Activated CD4-positive, alpha-beta memory T cell treated with anti-CD3 and anti-CD28 coated beads for 36 hours (primary cell): ENCODE measurements around the gene GGTLC2. TPM values are rescaled to one million over a fixed set of nuclear protein-coding genes. Genes with fewer than 3 reads are reported as not detected.
A peak's percentile ranks its signal among the peaks of the same experiment; 100 is the strongest.

Experiments used
- CTCF ChIA-PET: fragments of 350-600 bp; sonication (Branson Sonifier 250); formaldehyde crosslinking; loops from one replicate; lab custom pipeline; 2021; ENCODE audit warnings: antibody characterized with exemption, inconsistent platforms; lab: Charles Lee
- POLR2A ChIA-PET: fragments of 350-600 bp; sonication (Branson Sonifier 250); formaldehyde crosslinking; loops from one replicate; lab custom pipeline; 2021; ENCODE audit warnings: antibody characterized with exemption; lab: Charles Lee
- DNase-seq: peaks from one replicate; pipeline ENCODE4 v3.0.0-alpha.2; 2020
- H3K27ac Mint-ChIP-seq: one replicate; pipeline ENCODE4 v1.8.0; 2021; ENCODE audit warnings: mixed read lengths
- H3K27me3 Mint-ChIP-seq: one replicate; pipeline ENCODE4 v1.8.0; 2021; ENCODE audit warnings: mixed read lengths
- H3K36me3 Mint-ChIP-seq: one replicate; pipeline ENCODE4 v1.8.0; 2021; ENCODE audit warnings: mixed read lengths
- H3K4me1 Mint-ChIP-seq: one replicate; pipeline ENCODE4 v1.8.0; 2021; ENCODE audit warnings: low read depth, mixed read lengths
- H3K4me3 Mint-ChIP-seq: one replicate; pipeline ENCODE4 v1.8.0; 2021; ENCODE audit warnings: mild to moderate bottlenecking, mixed read lengths
- H3K9me3 Mint-ChIP-seq: one replicate; pipeline ENCODE4 v1.8.0; 2021; ENCODE audit warnings: mixed read lengths
- intact Hi-C: fragments of 100-400 bp; cut with micrococcal nuclease; formaldehyde crosslinking; loops from one replicate; pipeline ENCODE4 v1.15.1; 2023
- total RNA-seq, 2 experiments: library from RNA; stranded (reverse); gene quantifications; one replicate each; pipeline ENCODE4 v1.2.3, GENCODE V29; 2021

The GGTLC2 gene
- total RNA-seq, 2 experiments from 2014 or later: not detected

GRCh38 chr22:22661275-22661674, 16.9 kb downstream of the GGTLC2 start:
- intact Hi-C loops: no loop called here
- CTCF ChIA-PET: no interaction called here

GRCh38 chr22:22662095-22662494, 17.7 kb downstream of the GGTLC2 start:
- Mint-ChIP-seq H3K4me3 (no peak overlapping the region), H3K36me3 (no peaks in the 10 kb centered on the region), H3K27ac (no peak overlapping the region), H3K9me3 (no peaks in the 10 kb centered on the region), H3K27me3 (no peaks in the 10 kb centered on the region), H3K4me1 (no peaks in the 10 kb centered on the region)
- ChIA-PET CTCF (no interaction called here), POLR2A (no interaction called here)
- no peak for DNase-seq
- intact Hi-C loops: no loop called here

More at GRCh38 chr22:22661275-22661674, 16.9 kb downstream of the GGTLC2 start:
- no peak overlapping the region for H3K4me3 Mint-ChIP-seq
- no peaks in the 10 kb centered on the region for H3K27me3 Mint-ChIP-seq
- no peak overlapping the region for H3K27ac Mint-ChIP-seq
- DNase-seq: no peak
- no peaks in the 10 kb centered on the region for H3K9me3 Mint-ChIP-seq
- no peaks in the 10 kb centered on the region for H3K4me1 Mint-ChIP-seq
- POLR2A ChIA-PET: no interaction called here
- no peaks in the 10 kb centered on the region for H3K36me3 Mint-ChIP-seq

- POLR2A ChIA-PET: no interaction called here
- H3K27me3 Mint-ChIP-seq: peaks cover 2% of the 10 kb centered on the region
- H3K4me3 Mint-ChIP-seq: no peak overlapping the region
- CTCF ChIA-PET: no interaction called here
- no peaks in the 10 kb centered on the region for H3K9me3 Mint-ChIP-seq
- DNase-seq: no peak
- no peak overlapping the region for H3K27ac Mint-ChIP-seq
- H3K36me3 Mint-ChIP-seq: no peaks in the 10 kb centered on the region
- no peaks in the 10 kb centered on the region for H3K4me1 Mint-ChIP-seq
- intact Hi-C loops: no loop called here
These were observed 19.7 kb downstream of the GGTLC2 start for GRCh38 chr22:22663861-22664800.

- no peaks in the 10 kb centered on the region for H3K36me3 Mint-ChIP-seq
- ChIA-PET CTCF (interaction anchor here (0.7 to 2.9 kb wide), 12 partner anchors 13 to 288 kb away, joined by 3 to 13 read pairs (median 4); partner anchors contain the start of gene ZNF280B), POLR2A (no interaction called here)
- no peaks in the 10 kb centered on the region for H3K4me1 Mint-ChIP-seq
- H3K4me3 Mint-ChIP-seq: no peak overlapping the region
- no peaks in the 10 kb centered on the region for H3K9me3 Mint-ChIP-seq
- intact Hi-C loops: no loop called here
- H3K27ac Mint-ChIP-seq: no peak overlapping the region
- peak; percentile 40 for DNase-seq
- peaks cover 2% of the 10 kb centered on the region for H3K27me3 Mint-ChIP-seq
These were observed 22.1 kb downstream of the GGTLC2 start for GRCh38 chr22:22666307-22667091.

GRCh38 chr22:22667966-22668880, 23.8 kb downstream of the GGTLC2 start:
- CTCF ChIA-PET: interaction anchor here (2.9 kb wide), 1 partner anchor 21 kb away, joined by 13 read pairs; no protein-coding TSS in a partner anchor
- Mint-ChIP-seq H3K36me3 (no peaks in the 10 kb centered on the region), H3K4me3 (no peak overlapping the region), H3K9me3 (no peaks in the 10 kb centered on the region), H3K4me1 (no peaks in the 10 kb centered on the region), H3K27ac (no peak overlapping the region), H3K27me3 (peaks cover 2% of the 10 kb centered on the region)
- intact Hi-C loops: no loop called here
- POLR2A ChIA-PET: no interaction called here
- DNase-seq: no peak

GRCh38 chr22:22669093-22669492, 24.7 kb downstream of the GGTLC2 start:
- Mint-ChIP-seq H3K27me3 (peaks cover 2% of the 10 kb centered on the region), H3K4me3 (no peak overlapping the region), H3K36me3 (no peaks in the 10 kb centered on the region), H3K27ac (no peak overlapping the region), H3K4me1 (no peaks in the 10 kb centered on the region), H3K9me3 (no peaks in the 10 kb centered on the region)
- ChIA-PET CTCF (no interaction called here), POLR2A (no interaction called here)
- intact Hi-C loops: no loop called here
- DNase-seq: no peak

- CTCF ChIA-PET: interaction anchor here (0.9 to 1.1 kb wide), 2 partner anchors 39 to 83 kb away, joined by 3 to 4 read pairs; no protein-coding TSS in a partner anchor
- no peak overlapping the region for H3K27ac Mint-ChIP-seq
- POLR2A ChIA-PET: no interaction called here
- intact Hi-C loops: no loop called here
- DNase-seq: no peak
- peaks cover 3% of the 10 kb centered on the region for H3K27me3 Mint-ChIP-seq
- no peaks in the 10 kb centered on the region for H3K9me3 Mint-ChIP-seq
- no peaks in the 10 kb centered on the region for H3K36me3 Mint-ChIP-seq
- H3K4me1 Mint-ChIP-seq: no peaks in the 10 kb centered on the region
- H3K4me3 Mint-ChIP-seq: no peak overlapping the region
These were observed 25.8 kb downstream of the GGTLC2 start for GRCh38 chr22:22670076-22670795.

- Mint-ChIP-seq H3K36me3 (no peaks in the 10 kb centered on the region), H3K27ac (no peak overlapping the region), H3K27me3 (peaks cover 6% of the 10 kb centered on the region)
These were observed 27.1 kb downstream of the GGTLC2 start for GRCh38 chr22:22671506-22671905.

GRCh38 chr22:22673099-22673498, 28.7 kb downstream of the GGTLC2 start:
- intact Hi-C loops: no loop called here

More at GRCh38 chr22:22671506-22671905, 27.1 kb downstream of the GGTLC2 start:
- intact Hi-C loops: no loop called here
- H3K4me1 Mint-ChIP-seq: no peaks in the 10 kb centered on the region
- H3K4me3 Mint-ChIP-seq: no peak overlapping the region
- POLR2A ChIA-PET: no interaction called here
- CTCF ChIA-PET: no interaction called here
- DNase-seq: no peak
- H3K9me3 Mint-ChIP-seq: no peaks in the 10 kb centered on the region

GRCh38 chr22:22673628-22674027, 29.2 kb downstream of the GGTLC2 start:
- H3K27me3 Mint-ChIP-seq: peaks cover 10% of the 10 kb centered on the region
- CTCF ChIA-PET: no interaction called here
- intact Hi-C loops: no loop called here
- H3K36me3 Mint-ChIP-seq: no peaks in the 10 kb centered on the region
- POLR2A ChIA-PET: no interaction called here
- no peaks in the 10 kb centered on the region for H3K9me3 Mint-ChIP-seq
- H3K4me1 Mint-ChIP-seq: no peaks in the 10 kb centered on the region
- no peak overlapping the region for H3K27ac Mint-ChIP-seq
- H3K4me3 Mint-ChIP-seq: no peak overlapping the region
- no peak for DNase-seq

More at GRCh38 chr22:22673099-22673498, 28.7 kb downstream of the GGTLC2 start:
- H3K9me3 Mint-ChIP-seq: no peaks in the 10 kb centered on the region
- no peak for DNase-seq
- no peak overlapping the region for H3K4me3 Mint-ChIP-seq
- H3K27ac Mint-ChIP-seq: no peak overlapping the region
- H3K36me3 Mint-ChIP-seq: no peaks in the 10 kb centered on the region
- no peaks in the 10 kb centered on the region for H3K4me1 Mint-ChIP-seq
- CTCF ChIA-PET: no interaction called here
- peaks cover 12% of the 10 kb centered on the region for H3K27me3 Mint-ChIP-seq
- POLR2A ChIA-PET: no interaction called here

- no peak overlapping the region for H3K27ac Mint-ChIP-seq
- intact Hi-C loops: no loop called here
These were observed 30.1 kb downstream of the GGTLC2 start for GRCh38 chr22:22674467-22674866.

More at GRCh38 chr22:22674467-22674866, 30.1 kb downstream of the GGTLC2 start:
- H3K9me3 Mint-ChIP-seq: no peaks in the 10 kb centered on the region
- H3K36me3 Mint-ChIP-seq: no peaks in the 10 kb centered on the region
- ChIA-PET POLR2A (no interaction called here), CTCF (no interaction called here)
- H3K4me3 Mint-ChIP-seq: no peak overlapping the region
- H3K4me1 Mint-ChIP-seq: no peaks in the 10 kb centered on the region
- DNase-seq: no peak
- peaks cover 10% of the 10 kb centered on the region for H3K27me3 Mint-ChIP-seq
